Adipocyte (in vitro differentiated cells): ENCODE measurements around the gene MIER1.
"Not testable (repeated sequence)": the region's sequence is repeated elsewhere in the genome, so short reads cannot be mapped to it uniquely, and the experiment has no call there.

Experiments used
- DNase-seq: peaks from one replicate; pipeline ENCODE4 v3.0.0-alpha.2; 2015; ENCODE audit warnings: low read depth
- H3K27me3 ChIP-seq: replicated peaks from 2 replicates; pipeline ENCODE4 v1.7.0; 2013; ENCODE audit warnings: mild to moderate bottlenecking, low read length, moderate library complexity; ENCODE audit not compliant: control insufficient read depth, insufficient read depth
- H3K36me3 ChIP-seq: 2 replicates; pipeline ENCODE4 v1.7.0; 2013; ENCODE audit warnings: low read length, mild to moderate bottlenecking, moderate library complexity; ENCODE audit not compliant: control insufficient read depth, insufficient read depth, severe bottlenecking
- H3K4me1 ChIP-seq: 2 replicates; pipeline ENCODE4 v1.7.0; 2013; ENCODE audit warnings: mild to moderate bottlenecking, low read length, moderate library complexity; ENCODE audit not compliant: control insufficient read depth, insufficient read depth
- H3K4me3 ChIP-seq: 2 replicates; pipeline ENCODE4 v1.7.0; 2013; ENCODE audit warnings: mild to moderate bottlenecking, low read length, moderate library complexity
- H3K9ac ChIP-seq: 2 replicates; pipeline ENCODE4 v1.7.0; 2013; ENCODE audit warnings: mild to moderate bottlenecking, low read length, moderate library complexity
- H3K9me3 ChIP-seq: 2 replicates; pipeline ENCODE4 v1.7.0; 2013; ENCODE audit warnings: mild to moderate bottlenecking, low read length, moderate library complexity; ENCODE audit not compliant: control insufficient read depth

MIER1 gene

DNA sequence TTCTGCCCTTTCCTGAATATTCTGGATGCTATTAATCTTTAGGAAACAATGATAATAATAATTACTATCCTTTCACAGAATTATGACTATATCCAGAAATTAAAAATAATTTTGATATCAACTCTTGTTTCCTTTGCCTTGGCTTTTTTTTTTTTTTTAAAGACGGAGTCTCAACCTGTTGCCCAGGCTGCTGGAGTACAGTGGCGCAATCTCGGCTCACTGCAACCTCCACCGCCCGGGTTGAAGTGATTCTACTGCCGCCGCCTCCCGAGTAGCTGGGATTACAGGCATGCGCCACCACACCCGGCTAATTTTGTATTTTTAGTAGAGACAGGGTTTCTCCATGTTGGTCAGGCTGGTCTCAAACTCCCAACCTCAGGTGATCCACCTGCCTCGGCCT lies 54.8 kb downstream of the MIER1 start:
- H3K9me3 ChIP-seq, H3K27me3 ChIP-seq, DNase-seq, H3K4me1 ChIP-seq, H3K9ac ChIP-seq, H3K4me3 ChIP-seq: not testable (repeated sequence)
- H3K36me3 ChIP-seq, result peaks cover 86% of the 10 kb centered on the region

DNA sequence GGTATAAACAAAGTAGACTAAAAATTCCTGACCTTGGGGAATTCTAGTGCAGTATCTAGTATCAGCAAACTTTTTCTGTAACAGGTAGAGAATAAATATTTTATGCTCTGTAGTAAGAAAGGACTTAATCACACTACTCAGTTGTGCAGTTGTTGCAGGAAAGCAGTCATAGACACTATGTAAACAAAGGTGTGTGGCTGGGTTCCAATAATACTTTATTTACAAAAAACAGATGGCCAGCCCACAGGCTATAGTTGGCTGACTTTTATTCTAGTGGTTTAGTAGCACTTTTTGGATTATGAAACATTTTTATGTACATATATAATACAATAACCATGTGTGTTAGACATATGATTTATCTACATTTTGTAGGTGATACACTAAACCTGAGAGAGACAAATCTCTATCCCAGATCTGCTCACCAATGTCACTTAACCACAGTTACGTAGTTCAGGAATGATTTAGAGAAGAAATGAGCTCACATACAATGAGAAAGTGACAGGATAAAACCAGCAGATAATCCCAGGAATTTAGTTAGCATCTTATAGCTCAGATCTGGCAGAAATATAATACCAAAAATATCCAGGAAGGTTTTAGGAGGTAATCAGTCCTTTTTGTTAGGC lies 56.1 kb downstream of the MIER1 start:
- Histone ChIP-seq H3K9ac (peak overlapping the region; percentile 67), H3K9me3 (no peaks in the 10 kb centered on the region), H3K27me3 (no peaks in the 10 kb centered on the region), H3K36me3 (peaks cover 84% of the 10 kb centered on the region), H3K4me3 (peak overlapping the region; percentile 74), H3K4me1 (peaks cover 1% of the 10 kb centered on the region)
- DNase-seq, result peak; percentile 45

- Histone ChIP-seq H3K9me3 (no peaks in the 10 kb centered on the region), H3K27me3 (no peaks in the 10 kb centered on the region), H3K4me3 (peak overlapping the region; percentile 74), H3K4me1 (peaks cover 4% of the 10 kb centered on the region), H3K36me3 (peaks cover 83% of the 10 kb centered on the region), H3K9ac (peak overlapping the region; percentile 67)
- DNase-seq, result no peak
These were observed 56.9 kb downstream of the MIER1 start for GRCh38 chr1:66981679-66982078.

- H3K27me3 ChIP-seq, result no peaks in the 10 kb centered on the region
- H3K9ac ChIP-seq, result no peak overlapping the region
- no peaks in the 10 kb centered on the region for H3K9me3 ChIP-seq
- no peak overlapping the region for H3K4me3 ChIP-seq
- DNase-seq, result no peak
- peaks cover 83% of the 10 kb centered on the region for H3K36me3 ChIP-seq
- H3K4me1 ChIP-seq, result peaks cover 4% of the 10 kb centered on the region
These were observed 57.9 kb downstream of the MIER1 start for GRCh38 chr1:66982561-66983260.

GRCh38 chr1:66984491-66984890 lies 59.7 kb downstream of the MIER1 start:
- Histone ChIP-seq H3K9me3 (no peaks in the 10 kb centered on the region), H3K27me3 (no peaks in the 10 kb centered on the region), H3K4me3 (no peak overlapping the region), H3K9ac (no peak overlapping the region), H3K36me3 (peaks cover 86% of the 10 kb centered on the region), H3K4me1 (peaks cover 4% of the 10 kb centered on the region)
- DNase-seq, result no peak

DNA sequence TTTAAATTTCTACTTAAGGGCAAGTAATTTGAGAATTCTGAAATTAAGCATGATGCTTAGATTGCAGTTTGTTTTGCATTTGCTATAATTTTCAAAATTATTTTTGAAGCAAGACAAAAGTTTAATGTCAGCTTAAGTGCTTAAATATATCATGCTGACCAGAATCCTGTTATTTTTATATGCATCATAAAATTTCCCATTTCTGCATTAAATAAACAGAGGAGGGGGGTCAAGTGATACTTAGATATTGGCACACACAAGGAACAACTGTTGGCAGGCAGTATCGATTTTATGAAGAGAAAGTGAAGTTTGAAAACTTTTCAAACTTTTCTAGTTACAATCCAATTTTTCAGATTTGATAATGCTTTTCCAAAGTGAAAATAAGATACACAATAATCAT lies 61.0 kb downstream of the MIER1 start:
- Histone ChIP-seq H3K36me3 (peaks cover 78% of the 10 kb centered on the region), H3K9me3 (no peaks in the 10 kb centered on the region)

DNA sequence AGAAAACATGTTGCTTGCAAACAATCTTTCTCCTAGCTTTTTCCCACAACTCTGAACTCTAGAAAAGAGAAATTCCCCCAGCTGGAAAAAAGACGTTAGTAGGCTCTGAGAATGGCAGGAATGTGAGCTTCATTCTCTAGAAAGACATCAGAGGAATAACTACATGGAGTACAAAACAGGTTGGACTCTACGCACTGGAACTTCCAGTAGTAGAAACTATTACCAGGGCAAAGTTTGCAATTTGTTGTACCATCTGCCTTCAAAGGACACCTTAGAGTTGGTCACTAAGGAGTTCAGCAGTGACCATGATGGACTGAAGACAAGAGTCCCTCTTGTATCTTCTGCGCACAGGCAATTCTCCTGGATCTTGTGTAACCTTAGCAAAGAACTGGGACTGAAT lies 68.3 kb downstream of the MIER1 start:
- Histone ChIP-seq H3K27me3 (no peaks in the 10 kb centered on the region), H3K4me3 (no peak overlapping the region), H3K9me3 (no peaks in the 10 kb centered on the region), H3K36me3 (peaks cover 36% of the 10 kb centered on the region), H3K9ac (no peak overlapping the region), H3K4me1 (no peaks in the 10 kb centered on the region)
- no peak for DNase-seq

More for the DNA sequence above, 61.0 kb downstream of the MIER1 start:
- Histone ChIP-seq H3K27me3 (no peaks in the 10 kb centered on the region), H3K4me1 (peaks cover 4% of the 10 kb centered on the region), H3K9ac (no peak overlapping the region), H3K4me3 (no peak overlapping the region)
- DNase-seq, result no peak

DNA sequence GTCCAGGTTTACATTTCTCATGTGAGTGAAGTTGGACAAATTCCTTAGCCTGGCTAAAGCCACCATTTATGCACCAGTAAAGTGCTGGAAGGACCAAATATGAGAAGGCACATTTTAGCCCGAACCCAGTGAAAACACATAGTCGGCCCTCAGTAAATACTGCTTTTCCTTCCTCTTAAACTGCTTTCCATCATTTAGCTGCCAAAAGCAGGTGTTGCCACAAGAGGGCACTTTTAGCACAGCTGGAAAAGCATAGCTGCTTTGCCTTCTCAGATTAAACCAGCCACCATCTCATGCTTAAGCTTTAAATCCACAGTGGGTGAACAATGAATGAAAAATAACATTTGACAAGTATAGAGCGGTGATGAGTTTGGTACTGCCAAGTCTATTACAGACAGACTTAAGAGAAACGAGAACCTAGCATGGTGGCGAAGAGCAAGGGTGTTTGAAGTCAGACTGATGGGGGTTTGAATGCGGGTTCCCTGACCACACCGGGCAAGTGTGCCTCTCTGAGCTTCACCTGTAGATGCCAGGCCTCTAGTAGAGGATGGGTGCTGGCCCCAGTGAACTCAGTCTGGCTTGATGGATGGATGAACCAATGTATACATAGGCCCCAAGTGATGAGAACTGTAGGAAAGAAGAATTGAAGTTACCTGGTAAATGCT lies 71.4 kb downstream of the MIER1 start:
- peak; percentile 86 for DNase-seq
- H3K4me3 ChIP-seq, result no peak overlapping the region
- no peaks in the 10 kb centered on the region for H3K27me3 ChIP-seq
- H3K4me1 ChIP-seq, result peaks cover 4% of the 10 kb centered on the region
- H3K9ac ChIP-seq, result no peak overlapping the region
- peaks cover 21% of the 10 kb centered on the region for H3K36me3 ChIP-seq
- H3K9me3 ChIP-seq, result no peaks in the 10 kb centered on the region

DNA sequence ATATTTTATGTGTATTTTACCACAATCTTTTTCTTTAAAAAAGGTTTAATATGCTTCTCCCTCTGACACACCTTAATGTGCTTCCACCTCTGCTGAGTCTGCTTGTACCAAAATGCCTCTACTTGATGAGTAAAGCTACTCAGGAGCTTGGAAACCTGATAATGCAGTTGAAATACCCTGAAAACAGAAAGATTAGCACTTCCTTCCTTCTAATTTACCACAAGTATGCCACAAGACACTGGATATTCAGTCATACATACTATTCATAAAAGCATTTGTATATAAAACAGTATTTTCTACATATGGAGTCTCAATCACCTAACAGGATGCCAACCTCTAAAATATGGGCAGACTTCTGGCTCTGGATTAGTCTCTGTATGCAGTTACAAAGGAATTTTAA lies 74.2 kb downstream of the MIER1 start:
- Histone ChIP-seq H3K9ac (no peak overlapping the region), H3K27me3 (no peaks in the 10 kb centered on the region), H3K4me3 (no peak overlapping the region), H3K9me3 (no peaks in the 10 kb centered on the region), H3K36me3 (peaks cover 29% of the 10 kb centered on the region), H3K4me1 (peaks cover 7% of the 10 kb centered on the region)
- DNase-seq, result no peak

GRCh38 chr1:66999640-67000400 lies 75.0 kb downstream of the MIER1 start:
- Histone ChIP-seq H3K9ac (no peak overlapping the region), H3K4me1 (peaks cover 11% of the 10 kb centered on the region), H3K36me3 (peaks cover 32% of the 10 kb centered on the region), H3K27me3 (no peaks in the 10 kb centered on the region), H3K9me3 (no peaks in the 10 kb centered on the region), H3K4me3 (no peak overlapping the region)
- DNase-seq, result no peak
